Parathyroid adenoma (tissue), 2 donors: ENCODE results near the gene TASOR.

Source experiments
- H2AFZ ChIP-seq: fragments of 300-600 bp; sonication (generic); one replicate; pipeline ENCODE4 v1.7.0; 2017; ENCODE audit warnings: antibody characterized with exemption, mild to moderate bottlenecking
- H3K27ac ChIP-seq: fragments of 300-600 bp; sonication (generic); one replicate; pipeline ENCODE4 v1.7.0; 2017
- H3K27me3 ChIP-seq: fragments of 300-600 bp; sonication (generic); one replicate; pipeline ENCODE4 v1.7.0; 2017; ENCODE audit warnings: low read length; ENCODE audit not compliant: control insufficient read depth, insufficient read depth
- H3K36me3 ChIP-seq: fragments of 300-600 bp; sonication (generic); one replicate; pipeline ENCODE4 v1.7.0; 2017; ENCODE audit warnings: low read length; ENCODE audit not compliant: control insufficient read depth, insufficient read depth
- H3K4me1 ChIP-seq: fragments of 300-600 bp; sonication (generic); one replicate; pipeline ENCODE4 v1.7.0; 2017; ENCODE audit warnings: control low read depth
- H3K4me2 ChIP-seq: fragments of 300-600 bp; sonication (generic); one replicate; pipeline ENCODE4 v1.7.0; 2017; ENCODE audit warnings: low read length
- H3K4me3 ChIP-seq: fragments of 300-600 bp; sonication (generic); one replicate; pipeline ENCODE4 v1.7.0; 2017; ENCODE audit warnings: low read depth, low read length
- H3K79me2 ChIP-seq: fragments of 300-600 bp; sonication (generic); one replicate; pipeline ENCODE4 v1.7.0; 2017; ENCODE audit warnings: control low read depth
- H3K9ac ChIP-seq: fragments of 300-600 bp; sonication (generic); one replicate; pipeline ENCODE4 v1.7.0; 2017; ENCODE audit warnings: mild to moderate bottlenecking
- H3K9me3 ChIP-seq: fragments of 300-600 bp; sonication (generic); one replicate; pipeline ENCODE4 v1.7.0; 2017; ENCODE audit warnings: low read length; ENCODE audit not compliant: control insufficient read depth
- TF ChIP-seq, protein P1 (sequence below): fragments of 300-600 bp; sonication (generic); IDR thresholded peaks from one replicate; pipeline ENCODE4 v1.7.0; 2017; ENCODE audit warnings: antibody characterized with exemption, mild to moderate bottlenecking
- donor health status: primary hyperparathyroidism.

TASOR gene

DNA sequence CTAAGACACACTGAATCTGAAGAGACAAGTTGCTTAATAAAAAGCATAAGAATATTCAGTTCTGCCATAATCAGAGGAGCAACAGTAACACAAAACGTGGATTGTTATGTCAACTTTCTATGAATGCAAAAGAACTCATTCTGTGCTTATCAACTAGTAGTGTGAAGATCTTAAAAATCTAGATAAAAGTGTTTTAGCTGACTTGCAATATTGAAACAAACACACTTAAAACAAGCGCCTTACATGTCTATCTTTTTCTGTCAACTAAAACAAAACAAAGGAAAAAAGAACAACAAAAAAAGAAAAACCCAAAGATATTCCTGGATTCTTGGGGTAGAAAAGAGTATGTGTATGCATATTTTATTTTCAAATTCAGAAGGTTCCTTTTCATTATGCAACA is 37.7 kb downstream of the TASOR start:
- Histone ChIP-seq H2AFZ (no peak overlapping the region), H3K4me2 (peak overlapping the region; percentile 24), H3K9ac (no peak overlapping the region), H3K9me3 (no peaks in the 10 kb centered on the region), H3K36me3 (no peaks in the 10 kb centered on the region), H3K79me2 (peaks cover 4% of the 10 kb centered on the region), H3K4me1 (peaks cover 4% of the 10 kb centered on the region), H3K4me3 (peak overlapping the region; percentile 9), H3K27ac (no peak overlapping the region), H3K27me3 (no peaks in the 10 kb centered on the region)
- TF ChIP-seq, protein P1, sequence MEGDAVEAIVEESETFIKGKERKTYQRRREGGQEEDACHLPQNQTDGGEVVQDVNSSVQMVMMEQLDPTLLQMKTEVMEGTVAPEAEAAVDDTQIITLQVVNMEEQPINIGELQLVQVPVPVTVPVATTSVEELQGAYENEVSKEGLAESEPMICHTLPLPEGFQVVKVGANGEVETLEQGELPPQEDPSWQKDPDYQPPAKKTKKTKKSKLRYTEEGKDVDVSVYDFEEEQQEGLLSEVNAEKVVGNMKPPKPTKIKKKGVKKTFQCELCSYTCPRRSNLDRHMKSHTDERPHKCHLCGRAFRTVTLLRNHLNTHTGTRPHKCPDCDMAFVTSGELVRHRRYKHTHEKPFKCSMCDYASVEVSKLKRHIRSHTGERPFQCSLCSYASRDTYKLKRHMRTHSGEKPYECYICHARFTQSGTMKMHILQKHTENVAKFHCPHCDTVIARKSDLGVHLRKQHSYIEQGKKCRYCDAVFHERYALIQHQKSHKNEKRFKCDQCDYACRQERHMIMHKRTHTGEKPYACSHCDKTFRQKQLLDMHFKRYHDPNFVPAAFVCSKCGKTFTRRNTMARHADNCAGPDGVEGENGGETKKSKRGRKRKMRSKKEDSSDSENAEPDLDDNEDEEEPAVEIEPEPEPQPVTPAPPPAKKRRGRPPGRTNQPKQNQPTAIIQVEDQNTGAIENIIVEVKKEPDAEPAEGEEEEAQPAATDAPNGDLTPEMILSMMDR, result no peak

DNA sequence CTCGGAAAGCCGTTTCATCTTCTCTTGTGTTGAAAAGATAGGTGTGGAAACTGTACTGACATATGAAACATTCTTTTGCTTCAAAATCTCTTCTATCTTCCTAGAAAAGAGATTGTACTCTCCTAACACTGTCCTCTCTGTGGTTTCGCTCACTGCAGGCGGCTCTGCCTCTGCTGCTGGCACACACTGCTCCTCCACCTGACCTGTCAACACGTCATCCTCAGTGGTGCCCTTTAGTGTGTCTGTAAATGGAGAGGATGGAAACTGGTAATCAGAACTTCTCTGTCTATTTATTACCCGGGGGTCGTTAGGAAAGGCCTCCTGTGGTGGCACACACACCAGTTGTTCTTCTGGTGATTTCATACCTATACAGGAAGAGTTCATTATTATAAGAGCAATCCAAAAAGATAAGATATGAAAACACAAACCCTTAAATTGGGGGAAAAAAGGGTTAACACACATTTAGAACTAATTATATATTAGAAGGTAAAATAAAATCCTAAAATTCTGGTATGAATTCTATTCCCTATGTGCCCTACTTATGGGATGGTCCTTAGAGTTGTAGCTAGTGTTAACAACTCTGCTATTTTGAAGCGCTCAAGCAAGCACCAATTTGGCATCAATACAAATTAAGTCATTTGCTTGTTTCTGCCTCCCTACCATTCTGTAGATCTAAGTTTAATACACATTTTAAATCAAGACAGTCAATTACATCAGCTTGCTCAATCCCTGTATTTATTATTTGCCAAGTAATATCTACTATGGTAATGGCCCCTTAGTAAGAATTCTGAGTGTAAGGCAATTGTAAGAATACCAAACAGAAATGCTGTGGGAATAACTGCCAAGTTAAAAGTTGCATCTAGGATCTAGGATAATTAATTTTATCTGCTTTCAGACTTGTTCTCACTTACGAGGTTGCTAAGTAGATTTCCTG is 49.2 kb downstream of the TASOR start:
- no peaks in the 10 kb centered on the region for H3K36me3 ChIP-seq
- no peak overlapping the region for H3K4me2 ChIP-seq
- H3K9me3 ChIP-seq, result no peaks in the 10 kb centered on the region
- TF ChIP-seq, protein P1, result no peak
- H3K79me2 ChIP-seq, result no peaks in the 10 kb centered on the region
- H3K4me3 ChIP-seq, result no peak overlapping the region
- H2AFZ ChIP-seq, result no peak overlapping the region
- no peak overlapping the region for H3K9ac ChIP-seq
- H3K27me3 ChIP-seq, result no peaks in the 10 kb centered on the region
- no peak overlapping the region for H3K27ac ChIP-seq
- no peaks in the 10 kb centered on the region for H3K4me1 ChIP-seq
